ENCODE results near the gene JOSD1. TPM values are rescaled to one million over a fixed set of nuclear protein-coding genes. Genes with fewer than 3 reads are reported as not detected.

JOSD1 gene
- total RNA-seq, 1 donor from 2014 or later = 106 TPM

DNA sequence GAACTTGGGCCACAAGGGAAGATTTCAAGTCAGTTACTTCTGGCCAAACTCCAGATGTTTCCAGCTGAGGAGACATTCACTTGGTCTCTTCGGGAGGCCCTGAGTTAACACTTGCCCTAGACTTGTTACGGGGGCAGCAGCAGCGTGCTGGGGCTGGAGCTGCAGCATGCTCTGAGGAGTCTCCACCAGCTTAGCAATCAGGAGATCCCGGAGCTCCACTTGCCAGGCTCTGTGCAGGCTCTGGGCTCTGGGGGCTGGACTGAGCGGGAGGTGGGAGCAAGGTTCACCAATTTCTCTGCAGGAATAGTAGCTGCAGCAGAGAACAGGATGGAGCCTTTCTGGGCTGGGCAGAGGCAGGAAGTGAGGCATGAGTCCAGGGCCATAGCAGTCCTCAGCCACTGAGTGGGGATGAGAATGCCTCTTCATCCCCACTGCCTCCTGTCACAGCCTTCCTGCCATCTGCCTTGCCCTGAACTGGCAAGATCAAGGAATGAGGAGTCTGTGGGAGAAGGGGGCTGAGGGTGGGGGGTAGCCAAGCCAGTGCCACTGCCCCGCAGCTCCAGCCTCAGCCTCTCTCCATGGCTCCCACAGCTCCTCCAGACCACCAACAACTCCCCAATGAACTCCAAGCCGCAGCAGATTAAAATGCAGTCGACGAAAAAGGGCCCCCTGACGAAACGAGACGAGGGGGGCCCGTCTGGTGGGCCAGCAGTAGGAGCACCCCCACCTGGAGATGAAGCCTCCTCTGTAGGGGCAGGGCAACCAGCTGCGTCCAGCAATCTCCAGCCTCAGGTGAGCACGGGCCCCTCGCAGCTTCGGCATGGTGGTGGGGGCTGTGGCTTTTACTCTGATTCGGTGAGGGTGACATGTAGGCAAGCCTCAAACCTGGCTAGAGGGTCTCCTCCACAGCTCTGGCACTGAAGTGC lies 28.4 kb upstream of the JOSD1 start:
- no peaks in the 10 kb centered on the region for H3K9me3 ChIP-seq
- intact Hi-C loops (cut with DNase I) = no loop called here
- H3K4me1 ChIP-seq = peaks cover 16% of the 10 kb centered on the region
- no peak overlapping the region for H3K27ac ChIP-seq
- TF ChIP-seq POLR2AphosphoS5 (IDR thresholded peaks at IDR 0.05; ENCODE audit: insufficient read depth in 1 of 2, low read depth in 1 of 2) (no peak), POLR2A (IDR thresholded peaks at IDR 0.05) (no peak)
- TF ChIP-seq, protein P1, sequence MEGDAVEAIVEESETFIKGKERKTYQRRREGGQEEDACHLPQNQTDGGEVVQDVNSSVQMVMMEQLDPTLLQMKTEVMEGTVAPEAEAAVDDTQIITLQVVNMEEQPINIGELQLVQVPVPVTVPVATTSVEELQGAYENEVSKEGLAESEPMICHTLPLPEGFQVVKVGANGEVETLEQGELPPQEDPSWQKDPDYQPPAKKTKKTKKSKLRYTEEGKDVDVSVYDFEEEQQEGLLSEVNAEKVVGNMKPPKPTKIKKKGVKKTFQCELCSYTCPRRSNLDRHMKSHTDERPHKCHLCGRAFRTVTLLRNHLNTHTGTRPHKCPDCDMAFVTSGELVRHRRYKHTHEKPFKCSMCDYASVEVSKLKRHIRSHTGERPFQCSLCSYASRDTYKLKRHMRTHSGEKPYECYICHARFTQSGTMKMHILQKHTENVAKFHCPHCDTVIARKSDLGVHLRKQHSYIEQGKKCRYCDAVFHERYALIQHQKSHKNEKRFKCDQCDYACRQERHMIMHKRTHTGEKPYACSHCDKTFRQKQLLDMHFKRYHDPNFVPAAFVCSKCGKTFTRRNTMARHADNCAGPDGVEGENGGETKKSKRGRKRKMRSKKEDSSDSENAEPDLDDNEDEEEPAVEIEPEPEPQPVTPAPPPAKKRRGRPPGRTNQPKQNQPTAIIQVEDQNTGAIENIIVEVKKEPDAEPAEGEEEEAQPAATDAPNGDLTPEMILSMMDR (IDR thresholded peaks at IDR 0.05) = no peak
- H3K4me3 ChIP-seq = no peak overlapping the region
- DNase-seq (ENCODE audit: extremely low spot score in 2 of 2) = no peak
- H3K27me3 ChIP-seq = no peaks in the 10 kb centered on the region
- H3K36me3 ChIP-seq = peaks cover 0 to 70% of the 10 kb centered on the region in 2 donors

DNA sequence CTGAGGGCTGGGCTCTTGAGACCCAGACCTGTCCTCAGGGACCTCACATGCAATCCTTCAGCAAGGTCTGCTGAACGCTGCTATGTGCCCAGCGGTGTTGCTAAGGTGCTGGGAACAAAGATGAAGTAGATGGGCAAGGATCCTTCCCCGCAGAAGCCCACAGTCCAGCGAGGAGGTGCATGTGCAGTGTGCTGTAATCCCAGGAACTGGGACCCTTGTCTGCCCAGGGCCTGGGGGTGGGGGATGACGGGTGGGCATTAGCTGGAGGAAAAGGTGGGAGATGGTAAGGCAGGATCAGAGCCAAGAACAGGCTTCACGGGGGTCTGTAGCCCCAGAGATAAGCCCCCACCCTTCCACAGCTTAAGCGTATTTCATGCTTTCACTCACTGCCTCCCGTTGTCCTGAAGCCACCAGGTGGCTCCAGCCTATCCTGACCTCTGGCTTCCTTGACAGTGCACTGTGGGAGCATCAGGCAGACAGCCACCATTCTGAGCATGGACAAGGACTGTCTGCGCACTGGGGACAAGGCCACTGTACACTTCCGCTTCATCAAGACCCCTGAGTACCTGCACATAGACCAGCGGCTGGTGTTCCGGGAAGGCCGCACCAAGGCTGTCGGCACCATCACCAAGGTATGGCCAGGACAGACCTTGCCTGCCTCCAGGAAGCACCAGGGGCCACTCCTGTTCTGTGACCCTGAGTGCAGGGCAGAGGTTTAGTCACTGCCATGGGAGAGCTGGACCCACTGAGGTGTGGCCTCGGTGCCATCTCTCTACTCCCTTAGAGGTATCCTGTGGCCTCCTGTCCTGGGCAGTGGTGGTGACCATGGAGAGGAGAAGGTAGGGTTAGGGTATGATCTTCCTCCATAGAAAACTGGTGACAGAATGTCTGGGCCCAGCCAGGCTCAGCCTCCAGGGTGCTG lies 27.0 kb upstream of the JOSD1 start:
- TF ChIP-seq, protein P1 (IDR thresholded peaks at IDR 0.05) = no peak
- no peak for TF ChIP-seq POLR2AphosphoS5 (IDR thresholded peaks at IDR 0.05; ENCODE audit: insufficient read depth in 1 of 2, low read depth in 1 of 2)
- TF ChIP-seq POLR2A (IDR thresholded peaks at IDR 0.05) = no peak
- H3K36me3 ChIP-seq = peaks cover 0 to 80% of the 10 kb centered on the region in 2 donors
- H3K27me3 ChIP-seq = no peaks in the 10 kb centered on the region
- H3K4me1 ChIP-seq = peaks cover 7% of the 10 kb centered on the region
- H3K9me3 ChIP-seq = no peaks in the 10 kb centered on the region
- H3K27ac ChIP-seq = no peak overlapping the region
- H3K4me3 ChIP-seq = no peak overlapping the region
- intact Hi-C loops (cut with DNase I) = no loop called here
- DNase-seq (ENCODE audit: extremely low spot score in 2 of 2) = no peak

DNA sequence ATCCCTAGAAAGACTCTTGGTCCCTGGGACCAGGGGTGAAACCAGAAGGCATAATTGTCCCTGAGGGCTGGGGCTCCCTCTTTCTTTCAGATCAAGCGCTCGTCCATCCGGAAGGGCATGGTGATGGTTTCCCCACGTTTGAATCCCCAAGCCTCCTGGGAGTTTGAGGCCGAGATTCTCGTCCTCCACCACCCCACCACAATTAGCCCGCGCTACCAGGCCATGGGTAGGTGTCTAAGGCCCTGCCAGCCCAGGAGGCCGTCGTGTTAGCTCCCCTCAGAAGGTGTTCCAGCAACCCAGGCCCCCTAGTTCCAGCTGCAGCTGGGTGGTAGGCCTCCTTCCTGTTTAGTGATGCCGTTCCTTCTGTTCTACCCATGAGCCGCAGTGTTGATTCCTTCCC lies 26.4 kb upstream of the JOSD1 start:
- Histone ChIP-seq H3K36me3 (peaks cover 0 to 86% of the 10 kb centered on the region in 2 donors), H3K9me3 (no peaks in the 10 kb centered on the region), H3K27ac (no peak overlapping the region), H3K4me3 (no peak overlapping the region), H3K27me3 (no peaks in the 10 kb centered on the region), H3K4me1 (peaks cover under 1% of the 10 kb centered on the region)
- intact Hi-C loops (cut with DNase I) = no loop called here
- no peak for DNase-seq (ENCODE audit: extremely low spot score in 2 of 2)
- TF ChIP-seq, protein P1 (IDR thresholded peaks at IDR 0.05) = no peak
- TF ChIP-seq POLR2AphosphoS5 (IDR thresholded peaks at IDR 0.05; ENCODE audit: insufficient read depth in 1 of 2, low read depth in 1 of 2) (no peak), POLR2A (IDR thresholded peaks at IDR 0.05) (no peak)

DNA sequence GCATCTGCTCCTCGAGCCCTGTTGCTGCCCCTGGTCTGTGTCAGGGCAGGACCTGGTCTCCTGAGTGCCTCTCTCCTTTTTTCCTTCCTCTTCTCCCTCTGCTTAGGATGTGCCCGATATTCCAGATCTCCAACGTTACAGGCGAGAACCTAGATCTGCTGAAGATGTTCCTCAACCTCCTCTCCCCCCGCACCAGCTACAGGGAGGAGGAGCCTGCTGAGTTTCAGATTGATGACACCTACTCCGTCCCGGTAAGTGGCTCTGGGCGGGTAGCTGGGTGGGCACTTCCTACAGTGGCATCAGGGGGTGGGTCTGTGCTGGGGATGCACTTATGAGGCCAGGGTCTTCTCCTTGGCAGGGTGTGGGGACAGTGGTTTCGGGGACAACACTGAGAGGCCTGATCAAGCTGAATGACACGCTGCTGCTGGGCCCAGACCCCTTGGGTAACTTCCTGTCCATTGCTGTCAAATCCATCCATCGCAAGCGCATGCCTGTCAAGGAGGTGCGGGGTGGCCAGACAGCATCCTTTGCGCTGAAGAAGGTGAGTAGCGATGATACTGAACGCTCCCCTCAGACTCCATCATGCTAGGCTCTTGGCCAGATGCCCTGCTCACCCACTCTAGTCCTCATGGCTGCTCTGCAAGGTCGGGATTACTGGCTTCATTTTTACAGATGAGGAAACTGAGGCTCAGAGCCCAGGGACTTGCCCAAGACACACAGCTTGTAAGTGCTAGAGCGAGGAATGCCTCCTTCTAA lies 25.3 kb upstream of the JOSD1 start:
- peaks cover 0 to 96% of the 10 kb centered on the region in 2 donors for H3K36me3 ChIP-seq
- no peaks in the 10 kb centered on the region for H3K9me3 ChIP-seq
- no peak overlapping the region for H3K27ac ChIP-seq
- no peak for DNase-seq (ENCODE audit: extremely low spot score in 2 of 2)
- TF ChIP-seq POLR2A (IDR thresholded peaks at IDR 0.05) = no peak
- TF ChIP-seq POLR2AphosphoS5 (IDR thresholded peaks at IDR 0.05; ENCODE audit: insufficient read depth in 1 of 2, low read depth in 1 of 2) = no peak
- TF ChIP-seq, protein P1 (IDR thresholded peaks at IDR 0.05) = no peak
- H3K27me3 ChIP-seq = no peaks in the 10 kb centered on the region
- intact Hi-C loops (cut with DNase I) = no loop called here
- no peaks in the 10 kb centered on the region for H3K4me1 ChIP-seq
- no peak overlapping the region for H3K4me3 ChIP-seq

Data from vagina (tissue), 2 donors.